NK-92 (cell line): Measurements from ENCODE around the gene FILIP1L.
"Not testable (repeated sequence)": the region's sequence is repeated elsewhere in the genome, so short reads cannot be mapped to it uniquely, and the experiment has no call there.

ENCODE experiments used
- DNase-seq: peaks from one replicate; lab custom pipeline; 2025; ENCODE audit not compliant: unreplicated experiment; lab: John Stamatoyannopoulos, UW

Gene FILIP1L

GRCh38 chr3:100075851-100076730 lies 38.2 kb downstream of the FILIP1L start:
- DNase-seq = no peak

GRCh38 chr3:100075196-100075595 lies 39.1 kb downstream of the FILIP1L start:
- no peak for DNase-seq

DNA sequence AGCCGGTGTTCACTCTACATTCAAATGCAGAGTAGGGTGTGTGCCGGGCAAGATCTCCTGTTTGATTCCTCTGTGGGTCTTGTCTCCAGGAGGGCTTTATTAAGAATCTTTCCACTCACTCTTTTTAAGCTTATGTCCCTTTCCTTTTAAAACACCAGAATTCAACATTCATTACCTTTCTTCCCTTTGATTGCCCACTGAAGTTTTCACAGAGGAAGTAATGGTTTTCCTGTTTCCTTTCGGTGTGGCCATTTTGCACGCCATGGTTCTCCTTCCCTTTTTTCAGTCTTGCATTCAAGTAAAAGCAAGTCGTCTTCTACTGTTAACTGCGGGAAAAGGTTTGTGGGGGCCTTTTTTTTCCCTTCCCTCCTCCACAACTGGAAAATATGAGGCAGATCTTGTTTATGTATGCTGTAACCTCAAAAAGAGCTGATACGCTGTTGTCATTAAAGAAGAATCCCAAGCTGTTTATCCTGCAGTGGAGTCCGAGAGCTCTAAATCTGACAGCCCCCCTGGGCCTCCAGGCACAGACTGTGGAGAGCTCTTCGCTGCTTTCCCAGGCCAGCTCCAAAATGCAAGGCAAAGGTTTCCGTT lies 40.5 kb downstream of the FILIP1L start:
- DNase-seq = no peak

GRCh38 chr3:100073049-100073713 lies 41.1 kb downstream of the FILIP1L start:
- DNase-seq = no peak

DNA sequence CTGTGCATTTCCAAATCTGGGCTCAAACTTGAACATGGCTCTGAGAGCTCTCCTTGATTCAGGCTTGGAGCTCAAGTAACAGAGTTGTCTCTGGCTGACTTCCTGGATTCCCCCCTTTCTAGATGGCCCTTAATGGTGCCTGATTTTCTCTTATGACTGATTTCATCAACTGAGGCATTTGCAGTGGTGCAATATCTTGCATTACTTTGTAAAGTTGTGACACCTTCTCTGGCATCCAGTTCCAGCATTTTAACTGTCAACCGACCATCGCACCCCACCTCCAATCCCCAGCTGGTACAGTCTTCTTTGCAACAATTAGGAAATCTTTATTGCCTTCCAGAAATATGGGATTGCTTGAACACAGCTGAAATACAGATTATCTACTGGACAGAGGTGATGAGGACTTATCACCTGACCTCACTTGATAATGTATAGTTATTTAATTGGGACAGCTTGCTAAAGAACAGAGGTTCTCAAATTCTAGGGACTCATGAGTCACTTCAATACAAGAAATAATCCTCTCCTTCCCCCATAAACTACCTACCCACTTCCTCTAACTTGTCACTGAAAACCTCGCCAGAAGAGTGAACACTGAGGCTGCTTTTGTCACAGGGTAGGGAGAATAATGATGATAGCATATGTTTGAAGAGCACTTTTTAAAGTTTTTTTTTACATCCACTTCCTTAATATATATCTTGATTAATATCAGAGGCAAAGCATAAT lies 41.8 kb downstream of the FILIP1L start:
- DNase-seq = no peak

- DNase-seq = no peak
Measured at GRCh38 chr3:100069472-100069871, 44.8 kb downstream of the FILIP1L start.

DNA sequence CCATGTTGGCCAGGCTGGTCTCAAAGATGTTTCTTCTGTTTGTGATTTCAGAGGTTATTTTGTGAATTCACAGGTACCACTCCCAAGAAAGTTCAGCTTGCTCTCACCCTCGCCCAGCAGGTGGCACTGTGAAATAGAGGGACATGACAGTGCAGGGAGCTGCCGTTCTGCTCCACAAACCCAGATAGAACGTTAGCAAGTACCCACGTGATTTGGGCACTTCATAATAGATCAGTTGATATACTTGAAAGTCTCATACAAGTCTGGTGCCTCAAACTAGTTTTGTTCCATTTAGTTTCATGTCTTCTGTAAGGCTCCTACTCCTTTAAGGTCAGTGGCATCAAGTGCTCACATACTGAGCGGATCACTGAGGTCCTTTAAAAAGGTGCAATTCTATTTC lies 45.5 kb downstream of the FILIP1L start:
- peak; percentile 1 for DNase-seq

DNA sequence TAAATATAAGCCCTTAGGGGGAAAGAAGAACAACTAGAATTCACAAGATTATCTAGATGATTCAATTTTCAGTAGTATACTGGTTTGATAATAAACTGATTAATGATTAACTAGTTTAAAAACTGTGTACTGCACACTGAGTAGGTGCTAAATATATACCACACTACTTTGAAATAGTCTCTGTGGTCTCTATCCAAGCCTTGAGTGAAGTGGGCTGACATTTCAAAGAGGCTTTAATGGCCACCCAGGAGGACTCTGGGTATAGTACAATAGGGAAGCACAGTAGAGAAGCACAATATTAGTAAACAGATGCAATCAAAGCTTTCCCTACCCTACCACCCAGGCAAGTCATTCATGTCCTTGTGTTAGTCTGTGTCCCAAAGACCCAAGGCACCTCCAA lies 46.7 kb downstream of the FILIP1L start:
- DNase-seq = no peak

DNA sequence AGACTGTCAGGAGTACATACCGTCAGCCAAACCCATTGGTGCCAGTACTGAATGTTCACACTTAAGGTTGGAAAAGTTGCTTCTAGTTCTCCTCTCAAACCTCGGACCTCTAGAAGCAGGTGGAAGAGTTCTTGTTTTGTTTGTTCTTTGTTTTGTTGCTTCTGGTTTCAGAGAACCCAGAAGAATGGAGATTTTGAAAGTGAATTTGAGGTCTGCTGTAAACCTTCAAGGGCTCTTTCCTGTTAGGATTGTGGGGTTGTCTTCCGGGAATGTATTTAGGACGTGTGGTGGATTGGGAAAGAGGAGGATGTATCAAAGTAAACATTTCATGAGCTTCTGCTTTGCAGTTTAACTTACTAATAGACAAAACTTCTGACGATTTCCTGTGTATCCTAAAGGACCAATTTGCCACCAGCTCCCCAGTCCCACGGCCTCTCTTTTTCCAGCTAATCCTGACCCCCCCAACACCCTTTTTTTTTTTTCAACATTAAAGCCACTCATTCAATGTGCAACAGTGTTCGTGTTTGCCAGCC lies 50.3 kb downstream of the FILIP1L start:
- no peak for DNase-seq

DNA sequence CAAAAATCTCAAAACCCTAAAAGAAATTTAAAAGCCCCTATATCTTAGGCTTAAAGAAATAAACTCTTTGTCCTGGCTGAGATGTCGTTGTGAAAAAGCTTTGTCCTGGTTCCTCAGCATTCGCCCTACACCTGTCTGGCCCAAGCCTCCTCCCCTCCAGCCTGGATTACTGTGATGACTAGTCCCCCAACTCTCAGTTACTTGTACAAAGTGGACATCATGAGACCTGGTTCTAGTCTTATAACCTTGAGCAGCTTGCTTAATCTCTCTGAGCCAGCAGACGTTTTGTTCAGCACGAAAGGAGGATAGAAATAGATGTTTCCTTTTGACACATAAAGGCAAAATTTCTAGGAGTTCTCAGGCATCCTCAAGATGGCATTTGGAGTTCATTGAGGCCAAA lies 51.6 kb downstream of the FILIP1L start:
- DNase-seq = no peak

DNA sequence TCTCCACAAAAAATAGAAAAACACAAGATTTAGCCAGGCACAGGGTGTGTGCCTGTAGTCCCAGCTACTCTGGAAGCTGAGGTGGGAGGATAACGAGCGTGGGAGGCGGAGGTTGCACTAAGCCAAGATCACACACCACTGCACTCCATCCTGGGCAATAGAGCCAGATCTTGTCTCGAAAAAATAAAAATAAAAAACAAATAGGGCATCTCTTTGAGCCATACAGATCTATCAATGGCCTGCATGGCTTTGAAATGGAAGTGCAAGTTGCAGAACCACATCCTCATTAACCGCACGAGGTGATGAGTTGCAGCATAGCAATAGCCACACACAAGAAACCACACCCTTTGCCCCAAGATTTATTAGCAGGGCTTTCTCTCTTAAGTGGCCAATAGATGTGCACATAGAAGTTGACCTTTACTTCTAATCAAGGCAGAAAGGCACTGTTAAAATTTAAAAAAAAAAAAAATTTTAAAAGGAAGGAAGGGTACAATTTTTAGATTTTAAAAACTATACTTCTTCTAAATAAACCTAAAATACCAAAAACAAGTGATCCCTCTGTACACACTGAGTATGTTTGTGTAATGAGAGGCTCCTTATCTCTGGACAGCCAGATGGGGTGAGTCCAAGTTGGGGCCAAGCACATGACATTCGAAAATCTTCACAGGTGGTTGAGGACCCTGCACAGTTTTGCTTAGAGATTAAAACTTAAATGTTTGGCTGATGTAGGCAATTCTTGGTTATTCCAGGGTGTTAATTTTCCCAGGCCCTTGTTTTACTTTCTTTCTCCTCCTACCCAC lies 53.4 kb downstream of the FILIP1L start:
- no peak for DNase-seq

GRCh38 chr3:100059472-100059871 lies 54.8 kb downstream of the FILIP1L start:
- no peak for DNase-seq

- no peak for DNase-seq
Measured at GRCh38 chr3:100057716-100058575, 56.4 kb downstream of the FILIP1L start.

- no peak for DNase-seq
Measured at GRCh38 chr3:100053951-100054620, 60.2 kb downstream of the FILIP1L start.

- not testable (repeated sequence) for DNase-seq
Measured at GRCh38 chr3:100051513-100051912, 62.8 kb downstream of the FILIP1L start.

GRCh38 chr3:100048248-100048647 lies 66.1 kb downstream of the FILIP1L start:
- no peak for DNase-seq

DNA sequence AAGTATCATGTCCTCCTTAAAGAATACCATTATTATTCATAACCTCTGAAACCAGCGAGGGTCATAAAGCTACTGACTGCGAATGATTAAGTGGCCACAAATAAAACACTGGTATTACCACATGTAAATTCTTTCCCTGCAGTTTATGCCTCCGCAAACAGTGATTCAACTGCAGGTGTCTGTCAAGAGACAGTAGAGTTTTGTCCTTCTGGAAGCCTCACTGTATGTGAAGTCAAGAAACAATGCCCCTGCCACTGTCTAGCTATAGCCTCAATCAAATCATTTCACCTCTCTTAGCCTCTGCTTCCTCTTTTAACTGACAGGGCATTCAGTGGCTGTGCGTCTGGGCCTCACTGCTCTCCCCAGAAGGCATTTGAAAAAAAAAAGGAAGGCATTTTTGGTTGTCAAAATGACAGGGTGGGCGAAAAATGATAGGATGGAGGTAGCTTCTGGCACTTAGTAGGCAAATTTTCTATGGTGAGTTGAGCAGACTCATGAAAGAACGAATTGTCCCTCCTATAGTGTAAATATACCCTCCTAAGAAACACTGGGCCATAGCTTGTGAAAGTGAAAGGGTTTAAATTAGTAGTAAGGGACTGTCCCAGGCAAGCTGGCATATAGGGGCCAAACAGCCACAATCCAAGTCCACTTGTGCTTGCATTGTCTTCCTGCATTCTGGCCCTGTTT lies 66.7 kb downstream of the FILIP1L start:
- DNase-seq = no peak

DNA sequence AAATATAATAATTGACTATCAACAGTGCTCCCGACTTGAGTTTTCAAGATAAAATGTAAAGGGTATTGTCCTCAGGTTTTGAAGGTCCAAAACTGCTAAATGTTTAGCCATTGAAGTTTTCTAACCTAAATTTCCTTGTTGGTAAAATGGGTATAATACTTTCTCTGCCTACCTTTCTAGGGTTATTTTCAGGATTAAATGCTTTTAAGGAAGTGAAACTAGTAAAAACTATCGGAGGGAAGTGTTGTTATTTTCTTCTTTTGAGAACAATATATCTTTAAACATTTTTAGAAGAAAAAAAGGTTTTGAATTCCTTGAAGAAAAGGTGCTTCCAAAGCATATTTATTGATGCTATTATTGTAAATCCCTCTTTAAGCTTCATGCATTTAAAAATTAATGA lies 67.3 kb downstream of the FILIP1L start:
- DNase-seq = no peak
